HG02642 (cell line): ENCODE results near the gene CCNO.

Experiments used
- ATAC-seq: cut with Tn5 transposase; IDR thresholded peaks from one replicate; pipeline ENCODE4 v1.9.1; 2021; ENCODE audit warnings: mild to moderate bottlenecking; ENCODE audit not compliant: unreplicated experiment, poor library complexity

The CCNO gene

GRCh38 chr5:55232985-55233928 is at the start of gene CCNO:
Gene CCNO (minus strand): TSS chr5:55233608. CDS start chr5:55233523, 85 bp downstream.
- peak; percentile 76 for ATAC-seq

GRCh38 chr5:55278778-55279177 is 45.4 kb upstream of the CCNO start:
- ATAC-seq = no peak

- no peak for ATAC-seq
These were observed 43.4 kb upstream of the CCNO start for GRCh38 chr5:55276771-55277170.

GRCh38 chr5:55258339-55258738 is 24.9 kb upstream of the CCNO start:
- no peak for ATAC-seq

- no peak for ATAC-seq
These were observed 21.4 kb upstream of the CCNO start for GRCh38 chr5:55254802-55255201.

GRCh38 chr5:55250064-55250463 is 16.7 kb upstream of the CCNO start:
- no peak for ATAC-seq

GRCh38 chr5:55241746-55242145 is 8.3 kb upstream of the CCNO start:
- no peak for ATAC-seq

- no peak for ATAC-seq
These were observed 3.4 kb upstream of the CCNO start for GRCh38 chr5:55236800-55237199.

- no peak for ATAC-seq
These were observed 803 bp upstream of the CCNO start for GRCh38 chr5:55234121-55234700.

- no peak for ATAC-seq
These were observed 980 bp downstream of the CCNO start for GRCh38 chr5:55232271-55232984.

- ATAC-seq = no peak
These were observed 1.5 kb downstream of the CCNO start for GRCh38 chr5:55231919-55232270.

GRCh38 chr5:55231029-55231918 is 2.1 kb downstream of the CCNO start:
- ATAC-seq = no peak

GRCh38 chr5:55230086-55230629 is 3.2 kb downstream of the CCNO start:
- ATAC-seq = no peak

GRCh38 chr5:55227664-55228430 is 5.6 kb downstream of the CCNO start:
- no peak for ATAC-seq

- peak; percentile 61 for ATAC-seq
These were observed 6.3 kb downstream of the CCNO start, which contains the start of gene MCIDAS for GRCh38 chr5:55226934-55227663. Gene MCIDAS (minus strand): TSS chr5:55227315. CDS start chr5:55227138, 177 bp downstream.

- ATAC-seq = peak; percentile 60
These were observed 7.1 kb downstream of the CCNO start for GRCh38 chr5:55226027-55226933.

- no peak for ATAC-seq
These were observed 8.1 kb downstream of the CCNO start for GRCh38 chr5:55225346-55225745.
